SU-DHL-6 (cell line): ENCODE data around the gene UTP15.

Source experiments
- H2AFZ ChIP-seq: fragments of 200-600 bp; sonication (generic); 2 replicates; pipeline ENCODE4 v1.6.1; 2014; ENCODE audit warnings: low read depth, mild to moderate bottlenecking, moderate library complexity, mixed read lengths, antibody characterized with exemption, low read length; ENCODE audit not compliant: severe bottlenecking
- H3F3A ChIP-seq: fragments of 200-600 bp; shearing (Covaris generic); 2 replicates; pipeline ENCODE4 v1.6.0; 2016; ENCODE audit warnings: antibody characterized with exemption, mild to moderate bottlenecking; ENCODE audit not compliant: insufficient read depth
- H3K27ac ChIP-seq: fragments of 200-600 bp; sonication (generic); 2 replicates; pipeline ENCODE4 v1.5.1; 2016; ENCODE audit warnings: low read depth, mild to moderate bottlenecking, low read length, moderate library complexity, mixed read lengths
- H3K27me3 ChIP-seq: fragments of 200-600 bp; sonication (generic), shearing (Covaris generic); 2 replicates; pipeline ENCODE4 v1.6.0; 2014; ENCODE audit warnings: mild to moderate bottlenecking, low read length
- H3K36me3 ChIP-seq: fragments of 200-600 bp; sonication (generic); 2 replicates; pipeline ENCODE4 v1.6.1; 2014; ENCODE audit warnings: mild to moderate bottlenecking, low read length, mixed read lengths
- H3K4me2 ChIP-seq: fragments of 300-600, 200-600 bp; shearing (Covaris generic), sonication (generic); 2 replicates; pipeline ENCODE4 v1.6.0; 2014; ENCODE audit warnings: low read length, low read depth, mild to moderate bottlenecking; ENCODE audit not compliant: poor library complexity, severe bottlenecking
- H3K4me3 ChIP-seq: fragments of 200-600 bp; sonication (generic); 2 replicates; pipeline ENCODE4 v1.5.1; 2014; ENCODE audit warnings: antibody characterized with exemption, low read length, mild to moderate bottlenecking, mixed read lengths; ENCODE audit not compliant: insufficient read depth, poor library complexity, severe bottlenecking
- H3K79me2 ChIP-seq: fragments of 200-600 bp; sonication (generic); 2 replicates; pipeline ENCODE4 v1.6.1; 2014; ENCODE audit warnings: mild to moderate bottlenecking, low read length, moderate library complexity; ENCODE audit not compliant: insufficient read depth
- H3K9ac ChIP-seq: fragments of 200-600 bp; sonication (generic); 2 replicates; pipeline ENCODE4 v1.7.0; 2014; ENCODE audit warnings: mild to moderate bottlenecking, low read length
- H3K9me2 ChIP-seq: fragments of 200-600 bp; sonication (generic); replicated peaks from 2 replicates; pipeline ENCODE4 v1.6.1; 2014; ENCODE audit warnings: low read length; ENCODE audit not compliant: insufficient read depth
- H3K9me3 ChIP-seq: fragments of 200-600 bp; sonication (generic); 2 replicates; pipeline ENCODE4 v1.6.1; 2014; ENCODE audit warnings: low read length, mixed read lengths; ENCODE audit not compliant: insufficient read depth
- H4K20me1 ChIP-seq: fragments of 200-600 bp; sonication (generic); 2 replicates; pipeline ENCODE4 v1.6.1; 2014; ENCODE audit warnings: low read depth, mild to moderate bottlenecking, antibody characterized with exemption, low read length, moderate library complexity, mixed read lengths
- EZH2phosphoT487 ChIP-seq: fragments of 200-600 bp; sonication (generic), shearing (Covaris generic); conservative IDR thresholded peaks from 2 replicates; pipeline ENCODE4 v1.6.1; 2018; ENCODE audit warnings: mild to moderate bottlenecking, antibody characterized with exemption, low read length, moderate library complexity, mixed read lengths
- TF ChIP-seq, protein P1 (sequence below): fragments of 200-600 bp; sonication (generic); IDR thresholded peaks from one replicate; pipeline ENCODE4 v1.5.1; 2017; ENCODE audit warnings: antibody characterized with exemption, mild to moderate bottlenecking, low read length, moderate library complexity; ENCODE audit not compliant: insufficient read depth, poor library complexity, severe bottlenecking

The UTP15 gene

DNA sequence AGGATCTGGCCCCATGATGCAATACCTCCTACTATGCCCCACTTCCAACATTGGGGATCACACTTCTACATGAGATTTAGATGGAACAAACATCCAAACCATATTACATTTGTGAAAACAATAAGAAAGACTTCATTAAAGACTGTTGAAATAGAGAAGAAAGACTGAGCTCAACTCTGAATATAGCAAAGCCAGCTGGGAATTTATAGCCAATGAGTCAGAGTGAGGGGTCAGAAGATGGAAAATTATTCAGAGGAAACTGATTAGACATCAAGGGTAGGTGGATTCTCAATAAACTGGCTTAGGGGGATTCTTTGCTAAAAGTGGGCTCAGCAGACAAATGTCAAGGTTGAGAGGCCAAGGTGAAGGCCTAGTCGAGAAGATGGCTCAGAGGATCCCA is 41.7 kb upstream of the UTP15 start:
- Histone ChIP-seq H3K9me3 (no peaks in the 10 kb centered on the region), H2AFZ (no peak overlapping the region), H3K9me2 (no peaks in the 10 kb centered on the region), H3F3A (peaks cover 4% of the 10 kb centered on the region; the same call in 1 of the 2 replicates), H4K20me1 (no peaks in the 10 kb centered on the region), H3K79me2 (no peaks in the 10 kb centered on the region), H3K36me3 (no peaks in the 10 kb centered on the region), H3K4me2 (no peak overlapping the region), H3K27me3 (no peaks in the 10 kb centered on the region), H3K4me3 (no peak overlapping the region), H3K9ac (no peak overlapping the region), H3K27ac (no peak overlapping the region)
- TF ChIP-seq, protein P1, sequence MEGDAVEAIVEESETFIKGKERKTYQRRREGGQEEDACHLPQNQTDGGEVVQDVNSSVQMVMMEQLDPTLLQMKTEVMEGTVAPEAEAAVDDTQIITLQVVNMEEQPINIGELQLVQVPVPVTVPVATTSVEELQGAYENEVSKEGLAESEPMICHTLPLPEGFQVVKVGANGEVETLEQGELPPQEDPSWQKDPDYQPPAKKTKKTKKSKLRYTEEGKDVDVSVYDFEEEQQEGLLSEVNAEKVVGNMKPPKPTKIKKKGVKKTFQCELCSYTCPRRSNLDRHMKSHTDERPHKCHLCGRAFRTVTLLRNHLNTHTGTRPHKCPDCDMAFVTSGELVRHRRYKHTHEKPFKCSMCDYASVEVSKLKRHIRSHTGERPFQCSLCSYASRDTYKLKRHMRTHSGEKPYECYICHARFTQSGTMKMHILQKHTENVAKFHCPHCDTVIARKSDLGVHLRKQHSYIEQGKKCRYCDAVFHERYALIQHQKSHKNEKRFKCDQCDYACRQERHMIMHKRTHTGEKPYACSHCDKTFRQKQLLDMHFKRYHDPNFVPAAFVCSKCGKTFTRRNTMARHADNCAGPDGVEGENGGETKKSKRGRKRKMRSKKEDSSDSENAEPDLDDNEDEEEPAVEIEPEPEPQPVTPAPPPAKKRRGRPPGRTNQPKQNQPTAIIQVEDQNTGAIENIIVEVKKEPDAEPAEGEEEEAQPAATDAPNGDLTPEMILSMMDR: no peak
- no peak for TF ChIP-seq EZH2phosphoT487

DNA sequence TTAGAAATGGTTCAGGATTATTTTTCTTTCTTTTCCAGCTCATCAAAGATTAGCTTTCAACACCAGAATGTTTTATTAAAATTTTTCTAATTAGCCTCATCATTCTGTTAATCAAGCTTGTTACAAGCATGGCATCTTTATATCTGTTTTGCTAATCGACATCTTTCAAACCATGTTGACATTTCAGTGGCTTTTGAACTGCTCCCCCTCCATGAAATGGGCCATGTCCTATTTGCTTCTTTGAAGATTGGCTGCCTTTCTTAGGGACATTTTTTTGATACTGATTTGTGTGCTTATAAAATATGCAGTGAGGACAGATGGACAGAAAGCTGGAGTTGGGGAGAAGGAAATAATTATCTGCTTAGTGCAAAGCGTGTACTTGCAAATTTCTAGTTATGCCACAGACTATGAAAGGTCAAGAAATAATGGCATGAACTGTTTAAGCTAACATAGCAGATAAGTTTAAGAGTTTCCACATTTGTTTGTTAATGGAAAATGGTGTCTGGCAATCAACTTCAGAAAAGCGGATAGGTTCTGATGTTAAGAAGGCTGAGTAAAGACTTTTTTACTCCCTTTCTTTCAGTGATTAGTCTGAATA is 39.8 kb upstream of the UTP15 start:
- Histone ChIP-seq H3K9me2 (no peaks in the 10 kb centered on the region), H2AFZ (no peak overlapping the region), H3K36me3 (no peaks in the 10 kb centered on the region), H3K4me2 (no peak overlapping the region), H3F3A (no peaks in the 10 kb centered on the region), H3K27me3 (no peaks in the 10 kb centered on the region), H3K9ac (no peak overlapping the region), H3K9me3 (no peaks in the 10 kb centered on the region), H3K79me2 (no peaks in the 10 kb centered on the region), H3K27ac (no peak overlapping the region), H4K20me1 (no peaks in the 10 kb centered on the region), H3K4me3 (no peak overlapping the region)
- TF ChIP-seq EZH2phosphoT487: no peak
- TF ChIP-seq, protein P1: no peak

- Histone ChIP-seq H3K9me2 (no peaks in the 10 kb centered on the region), H3K4me2 (no peak overlapping the region), H3K9me3 (no peaks in the 10 kb centered on the region)
Measured at GRCh38 chr5:73528248-73528647, 37.3 kb upstream of the UTP15 start.

More at GRCh38 chr5:73528248-73528647, 37.3 kb upstream of the UTP15 start:
- Histone ChIP-seq H3K27ac (no peak overlapping the region), H2AFZ (no peak overlapping the region), H3K9ac (no peak overlapping the region), H3K4me3 (no peak overlapping the region), H3F3A (no peaks in the 10 kb centered on the region), H3K36me3 (no peaks in the 10 kb centered on the region), H4K20me1 (no peaks in the 10 kb centered on the region), H3K27me3 (no peaks in the 10 kb centered on the region), H3K79me2 (no peaks in the 10 kb centered on the region)
- no peak for TF ChIP-seq EZH2phosphoT487
- TF ChIP-seq, protein P1: no peak
